HG03039 (cell line): ENCODE data around the gene HEPACAM2.
A peak's percentile ranks its signal among the peaks of the same experiment; 100 is the strongest.

Source experiments
- ATAC-seq: cut with Tn5 transposase; IDR thresholded peaks from one replicate; pipeline ENCODE4 v1.9.1; 2021; ENCODE audit warnings: mild to moderate bottlenecking, moderate library complexity; ENCODE audit not compliant: unreplicated experiment

The HEPACAM2 gene

GRCh38 chr7:93148727-93149126, 77.5 kb downstream of the HEPACAM2 start:
- no peak for ATAC-seq

- peak; percentile 52 for ATAC-seq
Observed at GRCh38 chr7:93148144-93148543, 78.1 kb downstream of the HEPACAM2 start, which contains the start of gene SAMD9L. SAMD9L (minus strand) TSS chr7:93148385; CDS start chr7:93135971, 12,414 bp downstream.

GRCh38 chr7:93147363-93147762, 78.9 kb downstream of the HEPACAM2 start:
- ATAC-seq, result peak; percentile 84

GRCh38 chr7:93146472-93147141, 79.7 kb downstream of the HEPACAM2 start:
- ATAC-seq, result no peak

- no peak for ATAC-seq
Observed at GRCh38 chr7:93146036-93146435, 80.2 kb downstream of the HEPACAM2 start.

GRCh38 chr7:93145354-93145753, 80.9 kb downstream of the HEPACAM2 start:
- ATAC-seq, result no peak

- ATAC-seq, result no peak
Observed at GRCh38 chr7:93142127-93142526, 84.1 kb downstream of the HEPACAM2 start.

GRCh38 chr7:93140582-93141191, 85.6 kb downstream of the HEPACAM2 start:
- ATAC-seq, result no peak

- no peak for ATAC-seq
Observed at GRCh38 chr7:93138576-93138975, 87.7 kb downstream of the HEPACAM2 start.
